ENCODE measurements around the gene DENND6A. TPM values are rescaled to one million over a fixed set of nuclear protein-coding genes. Genes with fewer than 3 reads are reported as not detected.

DENND6A gene
- total RNA-seq, 1 donor from 2014 or later, result 23.6 TPM

DNA sequence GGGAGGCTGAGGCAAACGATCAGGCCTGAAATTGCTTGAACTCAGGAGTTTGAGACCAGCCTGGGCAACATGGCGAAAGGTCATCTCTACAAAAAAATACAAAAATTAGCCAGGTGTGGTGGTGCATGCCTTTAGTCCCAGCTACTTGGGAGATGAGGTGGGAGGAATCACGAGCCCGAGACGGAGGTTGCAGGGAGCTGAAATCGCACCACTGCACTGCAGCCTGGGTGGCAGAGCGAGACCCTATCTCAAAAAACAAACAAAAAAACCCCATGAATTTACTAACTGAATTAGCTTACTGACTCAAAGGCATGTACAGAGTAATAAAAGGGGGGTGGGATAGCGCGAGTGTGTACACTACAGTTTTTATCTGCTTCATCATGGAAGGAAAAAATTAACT lies 115.1 kb downstream of the DENND6A start:
- DNase-seq (ENCODE audit: low read depth, low spot score), result no peak

DNA sequence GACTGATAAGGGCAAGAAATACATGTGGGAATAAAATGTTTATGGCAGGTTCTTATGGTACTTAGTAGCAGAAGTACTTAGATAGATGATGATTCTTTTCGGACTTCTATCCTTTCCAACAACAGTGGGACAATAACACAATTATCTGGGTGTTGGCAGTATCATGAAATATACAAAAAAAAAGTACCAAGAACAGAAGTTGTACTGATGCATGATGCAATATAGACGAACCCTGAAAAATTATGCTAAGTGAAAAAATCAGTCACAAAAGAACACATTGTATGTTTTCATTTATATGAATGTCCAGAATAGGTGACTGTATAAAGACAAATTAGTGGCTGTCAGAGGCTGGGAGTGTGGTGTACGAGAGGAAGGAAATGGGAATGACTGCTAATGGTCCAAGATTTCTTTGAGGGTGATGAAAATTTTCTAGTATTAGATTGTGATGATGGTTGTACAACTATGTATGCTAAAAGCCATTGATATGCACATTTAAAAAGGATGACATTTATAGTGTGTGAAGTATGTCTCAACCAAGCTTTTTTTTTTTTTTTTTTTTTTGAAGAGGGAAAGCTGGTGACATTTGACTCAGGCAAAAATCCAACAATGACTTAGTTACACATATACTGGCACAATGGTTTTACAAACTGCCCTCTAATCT lies 116.8 kb downstream of the DENND6A start:
- no peak for DNase-seq (ENCODE audit: low read depth, low spot score)

Other genes with a start within 250 kb of the DENND6A start
- gene DNAH12, start 148.7 kb downstream of the DENND6A start, total RNA-seq, result 0.04 and 0.07 TPM in 2 replicates
- 20.9 and 34.6 TPM in 2 replicates for gene PDE12, start 136.8 kb downstream of the DENND6A start, total RNA-seq
- 202 and 214 TPM in 2 replicates for gene ARF4, start 95.7 kb downstream of the DENND6A start, total RNA-seq
- gene SLMAP, start 63.2 kb upstream of the DENND6A start, total RNA-seq, result 38.1 and 43.0 TPM in 2 replicates

Data from pulmonary artery endothelial cell (primary cell).